Neural cell (in vitro differentiated cells): ENCODE measurements around the gene CD300C. TPM values are rescaled to one million over a fixed set of nuclear protein-coding genes. Genes with fewer than 3 reads are reported as not detected.

ENCODE experiments used
- H2AFZ ChIP-seq: fragments of 200-600, 300-800 bp; sonication (generic), shearing (Covaris generic); 2 replicates; pipeline ENCODE4 v1.6.0; 2014; ENCODE audit warnings: low read depth, mild to moderate bottlenecking, antibody characterized with exemption, low read length, moderate library complexity
- H3F3A ChIP-seq: fragments of 200-600 bp; shearing (Covaris generic); 2 replicates; pipeline ENCODE4 v1.6.1; 2016; ENCODE audit warnings: mild to moderate bottlenecking, moderate library complexity, mixed read lengths, antibody characterized with exemption, low read length; ENCODE audit not compliant: insufficient read depth, poor library complexity, severe bottlenecking
- H3K27ac ChIP-seq: fragments of 200-600, 300-800 bp; sonication (generic), shearing (Covaris generic); 2 replicates; pipeline ENCODE4 v1.5.1; 2014; ENCODE audit warnings: mild to moderate bottlenecking, low read length, moderate library complexity
- H3K27me3 ChIP-seq: fragments of 300-800, 200-600 bp; sonication (generic), shearing (Covaris generic); 2 replicates; pipeline ENCODE4 v1.6.0; 2014; ENCODE audit warnings: mild to moderate bottlenecking, low read depth, low read length, moderate library complexity; ENCODE audit not compliant: insufficient read depth
- H3K36me3 ChIP-seq: fragments of 300-800, 200-600 bp; sonication (generic), shearing (Covaris generic); 2 replicates; pipeline ENCODE4 v1.5.1; 2014; ENCODE audit warnings: mild to moderate bottlenecking, antibody characterized with exemption, low read length, moderate library complexity; ENCODE audit not compliant: insufficient read depth
- H3K4me2 ChIP-seq: fragments of 300-800, 200-600 bp; sonication (generic), shearing (Covaris generic); 2 replicates; pipeline ENCODE4 v1.6.0; 2014; ENCODE audit warnings: mild to moderate bottlenecking, low read length
- H3K4me3 ChIP-seq: fragments of 300-800, 200-600 bp; sonication (generic), shearing (Covaris generic); 2 replicates; pipeline ENCODE4 v1.5.1; 2014; ENCODE audit warnings: mild to moderate bottlenecking, low read length, moderate library complexity
- H3K79me2 ChIP-seq: fragments of 200-600 bp; shearing (Covaris generic); replicated peaks from 2 replicates; pipeline ENCODE4 v1.6.0; 2014; ENCODE audit warnings: mild to moderate bottlenecking, low read length, moderate library complexity; ENCODE audit not compliant: insufficient read depth
- H3K9ac ChIP-seq: fragments of 300-800, 200-600 bp; sonication (generic), shearing (Covaris generic); 2 replicates; pipeline ENCODE4 v1.6.1; 2016; ENCODE audit warnings: mild to moderate bottlenecking, low read length, mixed read lengths
- H3K9me2 ChIP-seq: fragments of 200-600 bp; shearing (Covaris generic); 2 replicates; pipeline ENCODE4 v1.6.1; 2016; ENCODE audit warnings: mild to moderate bottlenecking, low read length, mixed read lengths; ENCODE audit not compliant: insufficient read depth
- H3K9me3 ChIP-seq: fragments of 200-600, 300-800 bp; sonication (generic), shearing (Covaris generic); 2 replicates; pipeline ENCODE4 v1.6.1; 2016; ENCODE audit warnings: mild to moderate bottlenecking, mixed run types, low read length, moderate library complexity, mixed read lengths
- H4K20me1 ChIP-seq: fragments of 200-600 bp; shearing (Covaris generic); 2 replicates; pipeline ENCODE4 v1.6.1; 2016; ENCODE audit warnings: mild to moderate bottlenecking, mixed run types; ENCODE audit not compliant: insufficient read depth
- EP300 ChIP-seq: fragments of 450-650 bp; conservative IDR thresholded peaks from 2 replicates; pipeline ENCODE4 v1.6.1; 2014; ENCODE audit warnings: antibody characterized with exemption, mild to moderate bottlenecking, moderate library complexity; ENCODE audit not compliant: poor library complexity, severe bottlenecking
- EZH2 ChIP-seq: fragments of 200-600, 300-800 bp; shearing (Covaris generic), sonication (generic); IDR thresholded peaks from 2 replicates; pipeline ENCODE4 v1.6.1; 2014; ENCODE audit warnings: antibody characterized with exemption, low read length, borderline replicate concordance, mild to moderate bottlenecking; ENCODE audit not compliant: insufficient read depth, poor library complexity, severe bottlenecking
- MXI1 ChIP-seq: fragments of 450-650 bp; conservative IDR thresholded peaks from 2 replicates; pipeline ENCODE4 v1.6.1; 2014; ENCODE audit warnings: antibody characterized with exemption, mild to moderate bottlenecking; ENCODE audit not compliant: poor library complexity, severe bottlenecking
- POLR2AphosphoS5 ChIP-seq: IDR thresholded peaks from 2 replicates; pipeline ENCODE4 v1.6.1; 2012
- RAD21 ChIP-seq: fragments of 450-650 bp; conservative IDR thresholded peaks from 2 replicates; pipeline ENCODE4 v1.6.1; 2014; ENCODE audit warnings: antibody characterized with exemption, mild to moderate bottlenecking, moderate library complexity
- SMC3 ChIP-seq: fragments of 450-650 bp; conservative IDR thresholded peaks from 2 replicates; pipeline ENCODE4 v1.6.1; 2014; ENCODE audit warnings: antibody characterized with exemption, mild to moderate bottlenecking, moderate library complexity; ENCODE audit not compliant: poor library complexity
- TAF1 ChIP-seq: IDR thresholded peaks from 2 replicates; pipeline ENCODE4 v1.6.1; 2012; ENCODE audit warnings: low read depth
- polyA plus RNA-seq: library from polyadenylated mRNA; depleted of rRNA; stranded (reverse); fragments of >200 nt; gene quantifications from 2 replicates; pipeline ENCODE4 v1.2.3, GENCODE V29; 2014
- TF ChIP-seq, protein P1 (sequence below): IDR thresholded peaks from 2 replicates; pipeline ENCODE4 v1.6.1; 2012; ENCODE audit warnings: borderline replicate concordance
- TF ChIP-seq, protein P2 (sequence below): fragments of 450-650 bp; IDR thresholded peaks from 2 replicates; pipeline ENCODE4 v1.5.1; 2014; ENCODE audit warnings: antibody characterized with exemption, mild to moderate bottlenecking, moderate library complexity; ENCODE audit not compliant: poor library complexity, severe bottlenecking

CD300C gene
- polyA plus RNA-seq, 1 donor from 2014 or later = not detected

DNA sequence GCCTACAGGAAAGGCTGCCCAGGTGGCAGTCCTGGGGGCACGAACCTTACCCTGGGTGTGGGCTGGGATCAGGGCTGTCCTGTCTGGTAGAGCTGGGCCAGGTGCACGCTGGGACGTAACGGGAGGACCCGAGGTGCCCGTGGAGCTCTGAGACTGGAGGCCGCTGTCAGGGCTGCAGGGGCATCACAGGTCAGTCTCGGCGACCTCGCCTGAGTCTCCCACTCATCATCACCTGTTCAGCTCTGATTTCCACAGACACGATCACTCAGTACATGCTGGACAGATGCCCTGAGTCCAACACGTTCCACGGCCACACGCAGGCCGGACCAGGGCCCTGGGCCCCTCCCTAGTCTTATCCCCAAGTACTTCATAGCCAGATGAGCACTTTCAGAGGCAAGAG lies 4.7 kb upstream of the CD300C start:
- no peaks in the 10 kb centered on the region for H3K27me3 ChIP-seq
- no peaks in the 10 kb centered on the region for H3K9me2 ChIP-seq
- no peak overlapping the region for H3K27ac ChIP-seq
- no peak overlapping the region for H3K4me3 ChIP-seq
- H3K36me3 ChIP-seq = no peaks in the 10 kb centered on the region
- H2AFZ ChIP-seq = no peak overlapping the region
- no peaks in the 10 kb centered on the region for H3K79me2 ChIP-seq
- H4K20me1 ChIP-seq = no peaks in the 10 kb centered on the region
- no peaks in the 10 kb centered on the region for H3K9me3 ChIP-seq
- no peaks in the 10 kb centered on the region for H3F3A ChIP-seq
- TF ChIP-seq TAF1 (no peak), SMC3 (no peak), EP300 (no peak), MXI1 (no peak), EZH2 (no peak), RAD21 (no peak), POLR2AphosphoS5 (no peak)
- TF ChIP-seq, protein P1, sequence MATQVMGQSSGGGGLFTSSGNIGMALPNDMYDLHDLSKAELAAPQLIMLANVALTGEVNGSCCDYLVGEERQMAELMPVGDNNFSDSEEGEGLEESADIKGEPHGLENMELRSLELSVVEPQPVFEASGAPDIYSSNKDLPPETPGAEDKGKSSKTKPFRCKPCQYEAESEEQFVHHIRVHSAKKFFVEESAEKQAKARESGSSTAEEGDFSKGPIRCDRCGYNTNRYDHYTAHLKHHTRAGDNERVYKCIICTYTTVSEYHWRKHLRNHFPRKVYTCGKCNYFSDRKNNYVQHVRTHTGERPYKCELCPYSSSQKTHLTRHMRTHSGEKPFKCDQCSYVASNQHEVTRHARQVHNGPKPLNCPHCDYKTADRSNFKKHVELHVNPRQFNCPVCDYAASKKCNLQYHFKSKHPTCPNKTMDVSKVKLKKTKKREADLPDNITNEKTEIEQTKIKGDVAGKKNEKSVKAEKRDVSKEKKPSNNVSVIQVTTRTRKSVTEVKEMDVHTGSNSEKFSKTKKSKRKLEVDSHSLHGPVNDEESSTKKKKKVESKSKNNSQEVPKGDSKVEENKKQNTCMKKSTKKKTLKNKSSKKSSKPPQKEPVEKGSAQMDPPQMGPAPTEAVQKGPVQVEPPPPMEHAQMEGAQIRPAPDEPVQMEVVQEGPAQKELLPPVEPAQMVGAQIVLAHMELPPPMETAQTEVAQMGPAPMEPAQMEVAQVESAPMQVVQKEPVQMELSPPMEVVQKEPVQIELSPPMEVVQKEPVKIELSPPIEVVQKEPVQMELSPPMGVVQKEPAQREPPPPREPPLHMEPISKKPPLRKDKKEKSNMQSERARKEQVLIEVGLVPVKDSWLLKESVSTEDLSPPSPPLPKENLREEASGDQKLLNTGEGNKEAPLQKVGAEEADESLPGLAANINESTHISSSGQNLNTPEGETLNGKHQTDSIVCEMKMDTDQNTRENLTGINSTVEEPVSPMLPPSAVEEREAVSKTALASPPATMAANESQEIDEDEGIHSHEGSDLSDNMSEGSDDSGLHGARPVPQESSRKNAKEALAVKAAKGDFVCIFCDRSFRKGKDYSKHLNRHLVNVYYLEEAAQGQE = no peak
- H3K9ac ChIP-seq = no peak overlapping the region
- H3K4me2 ChIP-seq = no peak overlapping the region

DNA sequence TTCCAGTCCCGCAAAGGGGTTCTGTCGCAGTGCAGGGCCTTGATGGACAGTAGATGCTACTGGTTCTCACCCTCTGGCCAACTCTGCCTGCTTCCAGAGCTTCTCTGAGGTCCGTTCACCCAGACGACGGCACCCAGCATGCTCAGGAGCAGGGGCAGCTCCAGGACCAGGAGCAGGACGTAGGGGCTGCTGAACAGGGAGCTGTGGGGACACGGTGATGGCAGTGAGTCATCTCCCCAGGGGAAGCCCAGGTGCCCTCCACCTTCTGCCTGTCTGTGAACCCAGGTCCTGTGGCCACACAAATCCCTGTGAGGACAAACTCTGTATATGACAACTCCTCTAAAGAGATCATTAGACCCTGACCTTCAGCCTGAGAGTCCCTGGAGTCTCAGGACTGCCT lies 3.4 kb upstream of the CD300C start:
- H3K27me3 ChIP-seq = no peaks in the 10 kb centered on the region
- no peaks in the 10 kb centered on the region for H3K9me2 ChIP-seq
- H3K36me3 ChIP-seq = no peaks in the 10 kb centered on the region
- H3K79me2 ChIP-seq = no peaks in the 10 kb centered on the region
- H4K20me1 ChIP-seq = no peaks in the 10 kb centered on the region
- no peak overlapping the region for H3K4me3 ChIP-seq
- no peaks in the 10 kb centered on the region for H3K9me3 ChIP-seq
- H3K4me2 ChIP-seq = no peak overlapping the region
- no peak overlapping the region for H2AFZ ChIP-seq
- TF ChIP-seq MXI1 = no peak
- TF ChIP-seq, protein P2, sequence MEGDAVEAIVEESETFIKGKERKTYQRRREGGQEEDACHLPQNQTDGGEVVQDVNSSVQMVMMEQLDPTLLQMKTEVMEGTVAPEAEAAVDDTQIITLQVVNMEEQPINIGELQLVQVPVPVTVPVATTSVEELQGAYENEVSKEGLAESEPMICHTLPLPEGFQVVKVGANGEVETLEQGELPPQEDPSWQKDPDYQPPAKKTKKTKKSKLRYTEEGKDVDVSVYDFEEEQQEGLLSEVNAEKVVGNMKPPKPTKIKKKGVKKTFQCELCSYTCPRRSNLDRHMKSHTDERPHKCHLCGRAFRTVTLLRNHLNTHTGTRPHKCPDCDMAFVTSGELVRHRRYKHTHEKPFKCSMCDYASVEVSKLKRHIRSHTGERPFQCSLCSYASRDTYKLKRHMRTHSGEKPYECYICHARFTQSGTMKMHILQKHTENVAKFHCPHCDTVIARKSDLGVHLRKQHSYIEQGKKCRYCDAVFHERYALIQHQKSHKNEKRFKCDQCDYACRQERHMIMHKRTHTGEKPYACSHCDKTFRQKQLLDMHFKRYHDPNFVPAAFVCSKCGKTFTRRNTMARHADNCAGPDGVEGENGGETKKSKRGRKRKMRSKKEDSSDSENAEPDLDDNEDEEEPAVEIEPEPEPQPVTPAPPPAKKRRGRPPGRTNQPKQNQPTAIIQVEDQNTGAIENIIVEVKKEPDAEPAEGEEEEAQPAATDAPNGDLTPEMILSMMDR = no peak
- no peak for TF ChIP-seq SMC3
- no peak for TF ChIP-seq RAD21
- TF ChIP-seq, protein P1 = no peak
- TF ChIP-seq TAF1 = no peak
- TF ChIP-seq POLR2AphosphoS5 = no peak
- no peak for TF ChIP-seq EP300
- no peak for TF ChIP-seq EZH2
- no peaks in the 10 kb centered on the region for H3F3A ChIP-seq
- no peak overlapping the region for H3K27ac ChIP-seq
- H3K9ac ChIP-seq = no peak overlapping the region
